ENCODE results near the gene LBX1. TPM values are rescaled to one million over a fixed set of nuclear protein-coding genes. Genes with fewer than 3 reads are reported as not detected.

The LBX1 gene, protein sequence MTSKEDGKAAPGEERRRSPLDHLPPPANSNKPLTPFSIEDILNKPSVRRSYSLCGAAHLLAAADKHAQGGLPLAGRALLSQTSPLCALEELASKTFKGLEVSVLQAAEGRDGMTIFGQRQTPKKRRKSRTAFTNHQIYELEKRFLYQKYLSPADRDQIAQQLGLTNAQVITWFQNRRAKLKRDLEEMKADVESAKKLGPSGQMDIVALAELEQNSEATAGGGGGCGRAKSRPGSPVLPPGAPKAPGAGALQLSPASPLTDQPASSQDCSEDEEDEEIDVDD
- total RNA-seq (2021; ENCODE audit: unreplicated experiment): not detected
- not detected in 2 replicates for polyA plus RNA-seq (2012)
- not detected for Bru-seq, nascent RNA
- BruChase-seq, experiment 1, labeled RNA remaining after a 6-hour chase: not detected
- not detected for BruChase-seq, experiment 2, labeled RNA remaining after a 2-hour chase
- long read RNA-seq: 0 reads

DNA sequence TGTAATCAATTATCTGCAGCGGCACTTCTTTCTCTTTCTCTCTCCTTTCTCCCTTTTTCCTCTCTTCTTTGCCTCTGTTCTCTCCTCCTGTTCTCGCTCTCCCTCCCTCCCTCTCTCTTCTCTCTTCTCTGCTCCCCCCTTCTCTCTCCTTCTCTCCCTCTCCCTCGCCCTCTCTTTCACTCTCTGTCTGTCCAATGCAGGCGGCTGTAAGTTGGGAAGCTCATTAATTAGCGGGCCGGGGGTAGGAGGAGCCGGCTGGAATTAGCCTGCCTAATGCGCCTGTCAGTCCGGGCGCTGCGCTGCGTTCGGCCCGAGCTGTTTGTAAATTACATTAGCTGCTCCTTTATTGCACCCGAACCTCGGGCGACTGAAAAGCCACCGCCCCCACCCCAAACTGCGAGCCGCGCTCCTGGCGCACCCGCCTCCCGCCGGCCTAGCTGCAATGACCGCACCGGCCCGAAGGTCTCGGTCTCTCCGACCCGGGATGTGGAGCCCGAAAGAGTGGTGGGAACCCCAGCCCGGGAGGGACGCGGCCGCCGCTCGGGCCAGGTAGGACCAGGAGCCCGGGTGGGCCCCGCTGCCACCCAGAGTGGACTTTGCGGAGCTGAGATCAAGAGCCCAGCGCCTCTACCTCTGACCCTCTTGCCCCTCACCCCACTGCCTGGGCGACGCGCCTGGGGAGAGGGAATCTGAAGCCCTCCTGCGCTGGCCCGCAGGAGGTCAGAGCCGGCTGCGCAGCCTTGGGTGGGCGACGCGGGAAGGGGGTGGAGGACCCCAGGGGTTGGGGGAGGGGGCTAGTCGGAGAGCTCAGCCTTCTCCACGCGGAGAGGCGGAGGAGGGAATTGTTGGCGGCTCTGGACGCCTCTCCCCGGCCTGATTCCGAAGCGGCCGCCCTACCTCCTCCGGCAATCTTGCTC, at the start of gene LBX1:
LBX1 (minus strand) TSS at position 198 of the 917 bp plus-strand sequence. CDS start 648 bp downstream, outside the sequence.
- BruUV-seq (replicated peaks): no TSS peak
- Histone ChIP-seq H4K20me1 (ENCODE audit: insufficient read depth) (no peaks in the 10 kb centered on the region), H3K27me3 (ENCODE audit: insufficient read depth, low read length) (no peaks in the 10 kb centered on the region), H3K9me2 (ENCODE audit: insufficient read depth) (no peaks in the 10 kb centered on the region), H3K4me3 (replicated peaks in 1 of 2; ENCODE audit: low read depth in 1 of 2, low read length in 2 of 2) (no peak within 1 kb of the TSS), H3K9ac (ENCODE audit: low read length) (no peak within 1 kb of the TSS), H3K36me3 (ENCODE audit: control insufficient read depth in 1 of 2, insufficient read depth in 2 of 2, low read length in 2 of 2) (no peaks in the 10 kb centered on the region), H3K9me3 (ENCODE audit: control insufficient read depth in 1 of 2, insufficient read depth in 1 of 2, low read depth in 1 of 2, low read length in 2 of 2) (no peaks in the 10 kb centered on the region), H3K4me2 (ENCODE audit: low read length) (no peak within 1 kb of the TSS), H2AFZ (ENCODE audit: low read depth, low read length, poor library complexity, severe bottlenecking) (no peak within 1 kb of the TSS), H3K27ac (ENCODE audit: low read depth, low read length) (no peak within 1 kb of the TSS), H3K4me1 (ENCODE audit: control insufficient read depth in 1 of 2, insufficient read depth in 2 of 2, low read length in 2 of 2) (peaks cover 3 to 8% of the 10 kb centered on the region in 2 experiments; a peak in 3 of 4 replicates), H3K79me2 (ENCODE audit: insufficient read depth, low read length) (no peaks in the 10 kb centered on the region)
- DNase-seq (ENCODE audit: low read depth, low spot score) (no peak), ATAC-seq (no peak)
- ChIA-PET POLR2A (no interaction called here), RAD21 (ENCODE audit: low non-redundant PET in 1 of 2, low total read pairs in 2 of 2, uncharacterized antibody in 2 of 2, unreplicated experiment in 2 of 2) (no interaction called here), CTCF (no interaction called here)
- no peak for TF ChIP-seq POLR2AphosphoS5 (IDR thresholded peaks at IDR 0.05; ENCODE audit: low read depth, low read length)
- intact Hi-C loops (cut with micrococcal nuclease): no loop called here

DNA sequence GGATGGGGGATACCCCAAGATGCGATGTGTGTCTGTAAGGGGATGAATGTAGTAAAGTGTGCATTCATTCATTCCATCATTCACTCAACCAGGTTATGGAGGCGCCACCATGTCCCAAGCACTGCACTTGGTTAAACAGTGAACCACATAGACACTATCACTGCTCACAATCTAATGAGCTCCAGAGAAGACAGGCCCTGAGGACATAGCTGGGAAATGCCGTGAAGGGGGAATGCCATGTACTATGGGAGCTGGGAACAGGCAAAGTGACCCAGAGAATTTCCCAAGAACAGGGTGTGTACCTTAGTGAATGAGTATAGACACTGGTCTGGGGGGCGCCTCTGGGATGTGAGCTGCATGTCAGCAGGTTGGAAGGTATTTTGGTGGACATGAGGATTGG, 44.5 kb upstream of the LBX1 start:
- DNase-seq (ENCODE audit: low read depth, low spot score) (no peak), ATAC-seq (no peak)
- intact Hi-C loops (cut with micrococcal nuclease): no loop called here
- no TSS peak for BruUV-seq (replicated peaks)
- Histone ChIP-seq H3K9me3 (ENCODE audit: control insufficient read depth in 1 of 2, insufficient read depth in 1 of 2, low read depth in 1 of 2, low read length in 2 of 2) (no peaks in the 10 kb centered on the region), H3K79me2 (ENCODE audit: insufficient read depth, low read length) (no peaks in the 10 kb centered on the region), H3K27me3 (ENCODE audit: insufficient read depth, low read length) (no peaks in the 10 kb centered on the region), H3K27ac (ENCODE audit: low read depth, low read length) (no peak overlapping the region), H3K4me3 (replicated peaks in 1 of 2; ENCODE audit: low read depth in 1 of 2, low read length in 2 of 2) (no peak overlapping the region), H3K4me2 (ENCODE audit: low read length) (no peak overlapping the region), H3K36me3 (ENCODE audit: control insufficient read depth in 1 of 2, insufficient read depth in 2 of 2, low read length in 2 of 2) (no peaks in the 10 kb centered on the region), H3K4me1 (ENCODE audit: control insufficient read depth in 1 of 2, insufficient read depth in 2 of 2, low read length in 2 of 2) (peaks cover 9 to 15% of the 10 kb centered on the region in 2 experiments), H2AFZ (ENCODE audit: low read depth, low read length, poor library complexity, severe bottlenecking) (no peak overlapping the region), H3K9ac (ENCODE audit: low read length) (no peak overlapping the region), H4K20me1 (ENCODE audit: insufficient read depth) (no peaks in the 10 kb centered on the region), H3K9me2 (ENCODE audit: insufficient read depth) (no peaks in the 10 kb centered on the region)
- ChIA-PET POLR2A (no interaction called here), RAD21 (ENCODE audit: low non-redundant PET in 1 of 2, low total read pairs in 2 of 2, uncharacterized antibody in 2 of 2, unreplicated experiment in 2 of 2) (no interaction called here), CTCF (interaction anchor here (0.9 to 4.2 kb wide), 6 partner anchors 10 to 193 kb away, joined by 3 to 18 read pairs (median 4); no protein-coding TSS in a partner anchor)
- TF ChIP-seq FOSL1 (IDR thresholded peaks at IDR 0.05; ENCODE audit: low read depth) (no peak), RAD21 (IDR thresholded peaks at IDR 0.05; ENCODE audit: low read depth) (no peak), ZFX (IDR thresholded peaks at IDR 0.05) (0 out of 2 replicates have a peak, but pooled peaks have one; percentile 10)
- TF ChIP-seq, protein P1, sequence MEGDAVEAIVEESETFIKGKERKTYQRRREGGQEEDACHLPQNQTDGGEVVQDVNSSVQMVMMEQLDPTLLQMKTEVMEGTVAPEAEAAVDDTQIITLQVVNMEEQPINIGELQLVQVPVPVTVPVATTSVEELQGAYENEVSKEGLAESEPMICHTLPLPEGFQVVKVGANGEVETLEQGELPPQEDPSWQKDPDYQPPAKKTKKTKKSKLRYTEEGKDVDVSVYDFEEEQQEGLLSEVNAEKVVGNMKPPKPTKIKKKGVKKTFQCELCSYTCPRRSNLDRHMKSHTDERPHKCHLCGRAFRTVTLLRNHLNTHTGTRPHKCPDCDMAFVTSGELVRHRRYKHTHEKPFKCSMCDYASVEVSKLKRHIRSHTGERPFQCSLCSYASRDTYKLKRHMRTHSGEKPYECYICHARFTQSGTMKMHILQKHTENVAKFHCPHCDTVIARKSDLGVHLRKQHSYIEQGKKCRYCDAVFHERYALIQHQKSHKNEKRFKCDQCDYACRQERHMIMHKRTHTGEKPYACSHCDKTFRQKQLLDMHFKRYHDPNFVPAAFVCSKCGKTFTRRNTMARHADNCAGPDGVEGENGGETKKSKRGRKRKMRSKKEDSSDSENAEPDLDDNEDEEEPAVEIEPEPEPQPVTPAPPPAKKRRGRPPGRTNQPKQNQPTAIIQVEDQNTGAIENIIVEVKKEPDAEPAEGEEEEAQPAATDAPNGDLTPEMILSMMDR (IDR thresholded peaks at IDR 0.05 in 2 of 3, conservative IDR thresholded peaks at IDR 0.05 in 1 of 3; ENCODE audit: borderline replicate concordance in 1 of 3, insufficient read depth in 1 of 3, low read depth in 2 of 3, low read length in 2 of 3): no peak
- TF ChIP-seq, protein P2, sequence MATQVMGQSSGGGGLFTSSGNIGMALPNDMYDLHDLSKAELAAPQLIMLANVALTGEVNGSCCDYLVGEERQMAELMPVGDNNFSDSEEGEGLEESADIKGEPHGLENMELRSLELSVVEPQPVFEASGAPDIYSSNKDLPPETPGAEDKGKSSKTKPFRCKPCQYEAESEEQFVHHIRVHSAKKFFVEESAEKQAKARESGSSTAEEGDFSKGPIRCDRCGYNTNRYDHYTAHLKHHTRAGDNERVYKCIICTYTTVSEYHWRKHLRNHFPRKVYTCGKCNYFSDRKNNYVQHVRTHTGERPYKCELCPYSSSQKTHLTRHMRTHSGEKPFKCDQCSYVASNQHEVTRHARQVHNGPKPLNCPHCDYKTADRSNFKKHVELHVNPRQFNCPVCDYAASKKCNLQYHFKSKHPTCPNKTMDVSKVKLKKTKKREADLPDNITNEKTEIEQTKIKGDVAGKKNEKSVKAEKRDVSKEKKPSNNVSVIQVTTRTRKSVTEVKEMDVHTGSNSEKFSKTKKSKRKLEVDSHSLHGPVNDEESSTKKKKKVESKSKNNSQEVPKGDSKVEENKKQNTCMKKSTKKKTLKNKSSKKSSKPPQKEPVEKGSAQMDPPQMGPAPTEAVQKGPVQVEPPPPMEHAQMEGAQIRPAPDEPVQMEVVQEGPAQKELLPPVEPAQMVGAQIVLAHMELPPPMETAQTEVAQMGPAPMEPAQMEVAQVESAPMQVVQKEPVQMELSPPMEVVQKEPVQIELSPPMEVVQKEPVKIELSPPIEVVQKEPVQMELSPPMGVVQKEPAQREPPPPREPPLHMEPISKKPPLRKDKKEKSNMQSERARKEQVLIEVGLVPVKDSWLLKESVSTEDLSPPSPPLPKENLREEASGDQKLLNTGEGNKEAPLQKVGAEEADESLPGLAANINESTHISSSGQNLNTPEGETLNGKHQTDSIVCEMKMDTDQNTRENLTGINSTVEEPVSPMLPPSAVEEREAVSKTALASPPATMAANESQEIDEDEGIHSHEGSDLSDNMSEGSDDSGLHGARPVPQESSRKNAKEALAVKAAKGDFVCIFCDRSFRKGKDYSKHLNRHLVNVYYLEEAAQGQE (IDR thresholded peaks at IDR 0.05; ENCODE audit: low read depth): no peak
